Measurements from ENCODE around the gene STARD10. TPM values are rescaled to one million over a fixed set of nuclear protein-coding genes. Genes with fewer than 3 reads are reported as not detected.
A peak's percentile ranks its signal among the peaks of the same experiment; 100 is the strongest.

Gene STARD10
- total RNA-seq, 1 experiment from 2014 or later = 58.4 TPM

- CTCF ChIA-PET = interaction anchor here (0.9 to 2.8 kb wide), 6 partner anchors 11 to 372 kb away, joined by 3 to 27 read pairs (median 4); no protein-coding TSS in a partner anchor
- Histone ChIP-seq H3K27me3 (ENCODE audit: insufficient read depth, low read length) (no peaks in the 10 kb centered on the region), H2AFZ (ENCODE audit: low read depth, low read length, poor library complexity, severe bottlenecking) (peak overlapping the region; percentile 70), H3K79me2 (ENCODE audit: insufficient read depth, low read length) (peaks cover 27% of the 10 kb centered on the region), H3K9ac (ENCODE audit: low read length) (peak overlapping the region; percentile 93), H3K9me2 (ENCODE audit: insufficient read depth) (no peaks in the 10 kb centered on the region), H3K27ac (ENCODE audit: low read depth, low read length) (peak overlapping the region; percentile 97), H3K4me1 (ENCODE audit: control insufficient read depth in 1 of 2, insufficient read depth in 2 of 2, low read length in 2 of 2) (peaks cover 9 to 38% of the 10 kb centered on the region in 2 experiments; a peak in 3 of 4 replicates), H4K20me1 (ENCODE audit: insufficient read depth) (no peaks in the 10 kb centered on the region), H3K9me3 (ENCODE audit: control insufficient read depth in 1 of 2, insufficient read depth in 1 of 2, low read depth in 1 of 2, low read length in 2 of 2) (no peaks in the 10 kb centered on the region), H3K4me2 (ENCODE audit: low read length) (peak overlapping the region; percentile 100), H3K4me3 (replicated peaks in 1 of 2; ENCODE audit: low read depth in 1 of 2, low read length in 2 of 2) (peak overlapping the region; percentile 85 to 95), H3K36me3 (ENCODE audit: control insufficient read depth in 1 of 2, insufficient read depth in 2 of 2, low read length in 2 of 2) (peaks cover 0 to 9% of the 10 kb centered on the region in 2 experiments; a peak in 1 of 4 replicates)
- peak; percentile 56 for DNase-seq (ENCODE audit: low read depth, low spot score)
- peak; percentile 67 for ATAC-seq
- TF ChIP-seq POLR2AphosphoS5 (IDR thresholded peaks at IDR 0.05; ENCODE audit: low read depth, low read length) (peak; percentile 83), YY1 (IDR thresholded peaks at IDR 0.05; ENCODE audit: extremely low read depth, insufficient replicate concordance, low read depth, low read length) (peak; percentile 27), SIN3A (IDR thresholded peaks at IDR 0.05; ENCODE audit: low read depth) (no peak), ZBTB33 (IDR thresholded peaks at IDR 0.05; ENCODE audit: extremely low read depth, insufficient replicate concordance, low read length) (no peak), EZH2 (IDR thresholded peaks at IDR 0.05) (no peak), POLR2A (IDR thresholded peaks at IDR 0.05; ENCODE audit: borderline replicate concordance, extremely low read depth, insufficient read depth, insufficient read length) (peak; percentile 96), ZNF274 (IDR thresholded peaks at IDR 0.05; ENCODE audit: low read depth, low read length) (no peak), ZFX (IDR thresholded peaks at IDR 0.05) (peak; percentile 86)
- intact Hi-C loops (cut with micrococcal nuclease) = loop anchor here (1.0 kb wide), 1 partner anchor 89 kb away; no protein-coding TSS in a partner anchor
- no TSS peak for BruUV-seq (replicated peaks)
- RAD21 ChIA-PET (ENCODE audit: low non-redundant PET in 1 of 2, low total read pairs in 2 of 2, uncharacterized antibody in 2 of 2, unreplicated experiment in 2 of 2) = interaction anchor here in 1 of 2 experiments (1.4 kb wide), 1 partner anchor 89 kb away, joined by 5 read pairs; no protein-coding TSS in a partner anchor
- POLR2A ChIA-PET = interaction anchor here (1.4 kb wide), 1 partner anchor 20 kb away, joined by 10 read pairs; the partner anchor contains the start of gene STARD10
Observed at GRCh38 chr11:72813740-72814285, 20.0 kb upstream of the STARD10 start.

Measured in HCT116 (cell line).